WTC11 (cell line): ENCODE results near the gene IQCK.

Experiments used
- AFF4 ChIP-seq: sonication (generic); formaldehyde crosslinking; IDR thresholded peaks from 2 replicates; pipeline ENCODE4 v1.8.1; 2023; ENCODE audit warnings: mild to moderate bottlenecking, missing genetic modification reagents, borderline replicate concordance
- ATF2 ChIP-seq: sonication (generic); formaldehyde crosslinking; IDR thresholded peaks from 2 replicates; pipeline ENCODE4 v1.8.1; 2022; ENCODE audit warnings: low read depth, missing genetic modification reagents, borderline replicate concordance
- ATF6 ChIP-seq: sonication (generic); formaldehyde crosslinking; IDR thresholded peaks from 2 replicates; pipeline ENCODE4 v1.8.1; 2023; ENCODE audit warnings: mild to moderate bottlenecking, missing genetic modification reagents
- CTCF ChIP-seq: fragments of 200-600 bp; IDR thresholded peaks from 2 replicates; pipeline ENCODE4 v1.8.0; 2022; ENCODE audit warnings: antibody characterized with exemption
- E2F1 ChIP-seq: sonication (generic); formaldehyde crosslinking; IDR thresholded peaks from 2 replicates; pipeline ENCODE4 v1.8.0; 2022; ENCODE audit warnings: mild to moderate bottlenecking, missing genetic modification reagents
- ELF4 ChIP-seq: sonication (generic); formaldehyde crosslinking; IDR thresholded peaks from 2 replicates; pipeline ENCODE4 v1.8.1; 2022; ENCODE audit warnings: low read depth, mild to moderate bottlenecking, moderate library complexity, missing genetic modification reagents
- ESRRA ChIP-seq: sonication (generic); formaldehyde crosslinking; IDR thresholded peaks from 2 replicates; pipeline ENCODE4 v1.8.1; 2022; ENCODE audit warnings: mild to moderate bottlenecking, missing genetic modification reagents, borderline replicate concordance
- NR3C1 ChIP-seq: sonication (generic); formaldehyde crosslinking; conservative IDR thresholded peaks from 2 replicates; pipeline ENCODE4 v1.8.1; 2023; ENCODE audit warnings: low read depth, mild to moderate bottlenecking, missing genetic modification reagents
- TEAD4 ChIP-seq: sonication (generic); formaldehyde crosslinking; IDR thresholded peaks from 2 replicates; pipeline ENCODE4 v1.8.0; 2022; ENCODE audit warnings: mild to moderate bottlenecking, missing genetic modification reagents
- ZSCAN18 ChIP-seq: fragments of 250-450 bp; sonication (Bioruptor Pico); IDR thresholded peaks from 2 replicates; pipeline ENCODE4 v2.1.2; 2022; ENCODE audit warnings: mild to moderate bottlenecking, moderate library complexity

GRCh38 chr16:19848756-19849155 is 130.7 kb downstream of the IQCK start:
- TF ChIP-seq CTCF = no peak
- TF ChIP-seq ZSCAN18 (CRISPR knock-in tag) = no peak
- no peak for TF ChIP-seq E2F1
- TF ChIP-seq ELF4 (CRISPR knock-in tag) = no peak
- TF ChIP-seq NR3C1 = no peak
- TF ChIP-seq ESRRA (CRISPR knock-in tag) = no peak
- TF ChIP-seq TEAD4 (CRISPR knock-in tag) = no peak
- TF ChIP-seq ATF6 = no peak
- TF ChIP-seq AFF4 (CRISPR knock-in tag) = no peak
- TF ChIP-seq ATF2 (CRISPR knock-in tag) = no peak
